ENCODE measurements around the gene PLAC1.

Gene PLAC1

GRCh38 chrX:134658002-134658759, at the start of gene PLAC1:
TSS of gene PLAC1 (minus strand) at chrX:134658471. CDS start at chrX:134566682, 91,789 bp downstream.
- no peak for DNase-seq (ENCODE audit: low spot score)

GRCh38 chrX:134706138-134706537, 47.9 kb upstream of the PLAC1 start:
- no peak for DNase-seq (ENCODE audit: low spot score)

- DNase-seq (ENCODE audit: low spot score): no peak
Measured at GRCh38 chrX:134695999-134696398, 37.7 kb upstream of the PLAC1 start.

GRCh38 chrX:134694333-134695322, 36.4 kb upstream of the PLAC1 start:
- DNase-seq (ENCODE audit: low spot score): no peak

- DNase-seq (ENCODE audit: low spot score): no peak
Measured at GRCh38 chrX:134693644-134694043, 35.4 kb upstream of the PLAC1 start.

- DNase-seq (ENCODE audit: low spot score): no peak
Measured at GRCh38 chrX:134692990-134693389, 34.7 kb upstream of the PLAC1 start.

GRCh38 chrX:134692233-134692632, 34.0 kb upstream of the PLAC1 start:
- DNase-seq (ENCODE audit: low spot score): no peak

- no peak for DNase-seq (ENCODE audit: low spot score)
Measured at GRCh38 chrX:134691453-134691852, 33.2 kb upstream of the PLAC1 start.

- DNase-seq (ENCODE audit: low spot score): no peak
Measured at GRCh38 chrX:134688839-134689238, 30.6 kb upstream of the PLAC1 start.

- DNase-seq (ENCODE audit: low spot score): no peak
Measured at GRCh38 chrX:134688031-134688823, 30.0 kb upstream of the PLAC1 start.

GRCh38 chrX:134685668-134686067, 27.4 kb upstream of the PLAC1 start:
- DNase-seq (ENCODE audit: low spot score): no peak

GRCh38 chrX:134684956-134685355, 26.7 kb upstream of the PLAC1 start:
- DNase-seq (ENCODE audit: low spot score): no peak

- DNase-seq (ENCODE audit: low spot score): no peak
Measured at GRCh38 chrX:134683351-134684005, 25.2 kb upstream of the PLAC1 start.

- DNase-seq (ENCODE audit: low spot score): no peak
Measured at GRCh38 chrX:134682081-134682480, 23.8 kb upstream of the PLAC1 start.

GRCh38 chrX:134679644-134680043, 21.4 kb upstream of the PLAC1 start:
- no peak for DNase-seq (ENCODE audit: low spot score)

- no peak for DNase-seq (ENCODE audit: low spot score)
Measured at GRCh38 chrX:134679221-134679620, 20.9 kb upstream of the PLAC1 start.

GRCh38 chrX:134677332-134677731, 19.1 kb upstream of the PLAC1 start:
- no peak for DNase-seq (ENCODE audit: low spot score)

GRCh38 chrX:134676436-134676835, 18.2 kb upstream of the PLAC1 start:
- no peak for DNase-seq (ENCODE audit: low spot score)

GRCh38 chrX:134673123-134673522, 14.9 kb upstream of the PLAC1 start:
- no peak for DNase-seq (ENCODE audit: low spot score)

GRCh38 chrX:134672101-134672500, 13.8 kb upstream of the PLAC1 start:
- no peak for DNase-seq (ENCODE audit: low spot score)

- DNase-seq (ENCODE audit: low spot score): no peak
Measured at GRCh38 chrX:134671294-134671693, 13.0 kb upstream of the PLAC1 start.
